Measurements from ENCODE around the gene ATRNL1.

DNA sequence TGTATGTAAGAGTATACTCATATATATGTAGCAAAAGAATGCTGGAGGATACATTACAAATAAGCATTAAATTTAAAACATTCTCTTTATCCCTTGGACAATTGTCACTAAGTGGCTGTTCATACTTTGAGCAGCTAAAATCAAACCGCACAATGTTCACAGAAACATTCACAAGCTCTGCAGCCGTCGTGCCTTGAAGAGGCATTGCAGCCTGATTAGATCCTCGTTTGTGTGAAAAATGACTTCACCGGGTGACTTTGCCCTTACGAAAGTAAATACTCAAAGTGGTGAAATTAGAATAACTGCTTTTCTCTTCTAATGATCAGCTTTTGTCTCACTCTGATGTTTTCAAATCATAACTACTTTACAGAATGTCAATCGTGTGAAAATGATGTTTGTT, 860.8 kb downstream of the ATRNL1 start:
- TF ChIP-seq POLR2A (IDR thresholded peaks at IDR 0.05; ENCODE audit: low read length) (no peak), USF2 (IDR thresholded peaks at IDR 0.05) (no peak)

All from A549 (cell line).